Muscle of arm (tissue), 12 donors: ENCODE measurements around the gene HAAO. TPM values are rescaled to one million over a fixed set of nuclear protein-coding genes. Genes with fewer than 3 reads are reported as not detected.
"Not testable (repeated sequence)": the region's sequence is repeated elsewhere in the genome, so short reads cannot be mapped to it uniquely, and the experiment has no call there.

Experiments
- DNase-seq: peaks from one replicate; pipeline ENCODE4 v3.0.0-alpha.2; 2013
- polyA plus RNA-seq, 12 donors: library from polyadenylated mRNA; unstranded; fragments of 120-200 nt; gene quantifications; one replicate each; pipeline ENCODE4 v1.2.1, GENCODE V29; 2013; ENCODE audit not compliant: insufficient read length in 12 of 12

HAAO gene
- polyA plus RNA-seq, 12 donors, result 12.6 to 45.3 (median 18.3) TPM; not detected in 1

GRCh38 chr2:42752816-42753813 lies 39.3 kb downstream of the HAAO start:
- DNase-seq, result no peak

DNA sequence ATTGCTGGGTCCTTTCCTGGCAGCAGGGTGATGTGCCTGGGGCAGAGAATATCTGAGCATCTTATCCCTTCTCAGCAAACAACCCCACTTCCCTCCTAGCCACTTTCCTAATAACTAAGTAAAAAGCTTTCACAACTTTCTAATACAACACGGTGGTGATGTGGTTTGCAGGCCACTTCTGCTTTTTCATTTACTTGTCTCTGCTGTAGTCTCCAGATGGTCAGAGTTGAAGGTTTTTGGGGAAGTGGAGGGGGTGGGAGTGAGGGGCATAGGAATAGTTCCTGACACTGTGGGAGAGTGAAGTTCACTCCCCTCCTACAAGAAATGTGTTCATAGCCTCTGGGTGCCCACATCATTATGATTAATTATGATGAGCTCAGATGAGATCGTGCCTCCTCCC lies 40.1 kb downstream of the HAAO start:
- DNase-seq, result no peak

DNA sequence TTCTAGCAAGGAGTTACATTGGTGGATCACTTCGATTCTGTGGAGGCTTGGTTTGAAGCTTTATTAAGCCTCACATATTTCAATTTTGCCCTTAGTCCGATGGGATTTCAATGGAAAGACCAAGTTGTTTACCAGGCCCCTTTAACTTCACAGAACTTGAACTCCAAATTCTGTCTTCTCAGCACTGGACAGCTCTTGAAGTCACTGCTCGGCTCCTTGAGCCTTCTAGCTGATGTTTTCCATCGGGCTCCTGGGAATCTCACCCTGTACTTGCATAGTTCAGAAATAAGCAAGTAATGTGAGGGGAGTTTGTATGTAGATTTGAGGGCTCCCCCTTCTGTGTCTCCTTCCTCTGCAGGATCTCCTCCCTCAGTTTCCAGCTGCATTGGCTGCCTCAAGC lies 43.5 kb downstream of the HAAO start:
- DNase-seq, result no peak

- no peak for DNase-seq
Measured at GRCh38 chr2:42747422-42747821, 45.0 kb downstream of the HAAO start.

- no peak for DNase-seq
Measured at GRCh38 chr2:42744545-42745082, 47.8 kb downstream of the HAAO start.

- no peak for DNase-seq
Measured at GRCh38 chr2:42743659-42743990, 48.8 kb downstream of the HAAO start.

GRCh38 chr2:42742740-42743658 lies 49.4 kb downstream of the HAAO start:
- DNase-seq, result no peak

GRCh38 chr2:42741140-42741539 lies 51.2 kb downstream of the HAAO start:
- DNase-seq, result no peak

- no peak for DNase-seq
Measured at GRCh38 chr2:42736598-42737322, 55.6 kb downstream of the HAAO start.

DNA sequence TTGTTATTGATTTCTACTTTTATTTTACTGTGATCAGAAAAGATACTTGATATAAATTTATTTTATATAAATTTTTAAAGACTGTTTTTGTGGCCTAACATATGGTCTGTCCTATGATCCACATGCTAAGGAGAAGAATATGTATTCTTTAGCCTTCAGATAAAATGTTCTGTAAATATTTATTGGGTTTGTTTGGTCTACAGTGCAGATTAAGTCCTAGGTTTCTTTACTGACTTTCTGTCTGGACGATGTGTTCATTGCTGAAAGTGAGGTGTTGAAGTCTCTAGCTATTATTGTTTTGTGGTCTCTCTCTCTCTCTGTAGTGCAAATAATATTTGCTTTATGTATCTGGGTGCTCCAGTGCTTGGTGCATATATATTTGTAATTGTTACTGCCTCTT lies 58.5 kb downstream of the HAAO start:
- no peak for DNase-seq

DNA sequence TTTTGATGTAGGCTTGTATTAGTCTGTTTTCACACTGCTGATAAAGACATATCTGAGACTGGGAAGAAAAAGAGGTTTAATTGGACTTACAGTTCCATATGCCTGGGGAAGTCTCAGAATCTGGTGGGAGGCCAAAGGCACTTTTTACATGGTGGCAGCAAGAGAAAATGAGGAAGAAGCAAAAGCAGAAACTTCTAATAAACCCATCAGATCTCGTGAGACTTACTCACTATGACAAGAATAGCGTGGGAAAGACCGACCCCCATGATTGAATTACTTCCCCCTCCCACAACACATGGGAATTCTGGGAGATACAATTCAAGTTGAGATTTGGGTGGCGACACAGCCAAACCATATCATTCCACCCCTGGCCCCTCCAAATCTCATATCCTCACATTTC lies 61.1 kb downstream of the HAAO start:
- not testable (repeated sequence) for DNase-seq

GRCh38 chr2:42726680-42727079 lies 65.7 kb downstream of the HAAO start:
- no peak for DNase-seq

DNA sequence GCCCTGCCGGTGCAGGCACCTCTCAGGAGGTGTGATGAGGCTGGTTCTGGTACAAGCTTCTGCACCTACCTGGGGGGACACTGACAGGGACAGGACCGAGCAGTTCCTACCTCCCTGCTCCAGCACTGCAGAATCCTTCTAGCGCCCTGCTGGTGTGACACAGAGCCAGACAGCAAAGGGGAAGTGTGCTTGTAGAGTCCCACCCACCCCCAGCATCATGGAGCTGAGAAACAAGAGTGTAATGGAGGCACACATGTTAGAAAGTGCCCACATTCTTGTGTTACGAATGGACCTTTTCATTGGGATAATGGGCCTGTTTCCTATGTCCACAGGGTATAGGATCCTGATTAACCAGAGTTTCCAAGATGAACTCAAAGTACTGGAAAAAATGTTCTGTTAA lies 66.7 kb downstream of the HAAO start:
- DNase-seq, result no peak

DNA sequence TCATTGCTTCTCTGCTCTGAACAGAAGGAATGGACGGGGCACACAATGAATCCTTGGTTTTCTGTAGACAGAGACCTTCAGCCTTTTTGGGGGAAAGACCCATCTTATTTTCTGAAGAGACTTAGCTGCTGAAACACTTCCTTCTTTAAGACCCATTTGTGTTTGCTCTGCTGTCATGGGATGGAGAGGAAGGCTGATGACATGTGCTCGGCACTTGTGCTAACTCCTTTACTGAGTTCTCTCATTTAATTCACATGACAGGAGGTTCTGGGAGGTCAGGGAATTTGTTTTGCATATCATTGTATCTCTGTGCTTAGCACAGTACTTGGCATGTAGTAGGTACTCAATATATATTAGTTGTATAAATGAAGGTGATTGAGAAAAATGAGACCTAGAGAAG lies 67.5 kb downstream of the HAAO start:
- DNase-seq, result no peak

- no peak for DNase-seq
Measured at GRCh38 chr2:42723465-42723864, 68.9 kb downstream of the HAAO start.

- peak; percentile 3 for DNase-seq
Measured at GRCh38 chr2:42722320-42723190, 69.8 kb downstream of the HAAO start.

GRCh38 chr2:42721898-42722297 lies 70.5 kb downstream of the HAAO start:
- no peak for DNase-seq
